Stimulated activated CD8-positive, alpha-beta memory T cell treated with anti-CD3 and anti-CD28 coated beads, Interleukin-15, amount 100 ng/mL, for 4 hours (primary cell): Measurements from ENCODE around the gene OPRM1.

ENCODE experiments used
- DNase-seq, 2 donors: peaks; one replicate each; pipeline ENCODE4 v3.0.0-alpha.2; 2020; ENCODE audit warnings: low read depth in 2 of 2

Gene OPRM1

GRCh38 chr6:154202958-154203357 is 163.9 kb downstream of the OPRM1 start:
- no peak for DNase-seq

GRCh38 chr6:154206141-154206540 is 167.1 kb downstream of the OPRM1 start:
- no peak for DNase-seq

GRCh38 chr6:154206996-154207395 is 168.0 kb downstream of the OPRM1 start:
- DNase-seq, result no peak

- DNase-seq, result no peak
Observed at GRCh38 chr6:154209555-154209954, 170.5 kb downstream of the OPRM1 start.

DNA sequence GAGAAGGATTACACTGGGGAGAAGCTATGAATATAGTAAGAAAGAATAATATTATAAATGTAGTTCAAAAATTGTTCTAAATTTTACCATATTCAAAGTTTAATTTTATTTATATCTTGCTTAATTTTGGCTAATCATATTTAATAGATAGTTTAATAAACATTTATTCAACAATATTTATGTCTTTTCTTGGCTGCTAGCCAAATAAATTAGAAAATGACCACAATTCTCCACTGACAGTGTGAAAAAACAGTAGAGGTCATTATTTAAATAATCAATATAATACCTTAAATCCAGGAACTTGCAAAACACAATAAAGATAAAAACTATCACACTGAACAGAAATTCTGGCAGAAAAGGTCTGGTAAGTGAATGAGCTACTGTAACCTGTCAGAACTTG is 171.6 kb downstream of the OPRM1 start:
- no peak for DNase-seq

- DNase-seq, result no peak
Observed at GRCh38 chr6:154213782-154214181, 174.7 kb downstream of the OPRM1 start.

GRCh38 chr6:154218301-154218700 is 179.3 kb downstream of the OPRM1 start:
- DNase-seq, result no peak

DNA sequence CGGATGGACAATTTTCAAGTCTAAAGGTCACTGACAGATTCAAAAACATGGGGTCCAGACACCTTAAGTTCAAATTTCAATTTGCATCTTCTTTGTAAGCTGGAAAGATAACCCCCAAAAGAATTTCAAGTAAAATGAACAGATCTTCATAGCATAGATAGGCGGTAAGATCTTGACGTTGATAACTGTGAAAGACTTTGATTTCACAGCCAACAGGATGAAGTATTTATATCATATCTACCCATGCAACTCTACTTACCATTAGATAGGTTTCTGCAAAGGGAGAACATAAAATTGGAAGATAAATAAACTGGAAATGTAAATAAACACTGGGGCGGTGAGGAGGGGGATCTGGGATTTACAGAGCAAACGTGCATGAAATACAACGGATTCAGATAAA is 179.7 kb downstream of the OPRM1 start:
- no peak for DNase-seq

GRCh38 chr6:154219250-154219649 is 180.2 kb downstream of the OPRM1 start:
- no peak for DNase-seq

DNA sequence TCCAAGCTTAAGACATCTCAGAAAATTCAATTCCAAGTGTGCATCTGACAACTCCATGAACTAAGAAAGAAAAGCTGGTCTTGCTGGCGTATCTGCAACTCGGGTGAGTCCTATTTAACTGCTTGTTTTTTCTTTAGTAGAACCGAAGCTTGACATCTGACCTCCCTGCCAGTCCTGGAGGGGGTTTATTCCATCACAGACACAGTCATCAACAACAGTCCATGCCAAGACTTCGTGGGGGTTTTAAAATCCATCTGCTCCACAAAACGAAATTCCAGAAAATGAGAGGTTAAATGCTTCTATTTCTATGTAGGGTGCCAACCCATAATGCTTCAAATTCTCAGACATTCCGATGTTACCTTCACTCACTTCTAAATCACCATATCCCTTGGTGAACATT is 183.7 kb downstream of the OPRM1 start:
- DNase-seq, result no peak

DNA sequence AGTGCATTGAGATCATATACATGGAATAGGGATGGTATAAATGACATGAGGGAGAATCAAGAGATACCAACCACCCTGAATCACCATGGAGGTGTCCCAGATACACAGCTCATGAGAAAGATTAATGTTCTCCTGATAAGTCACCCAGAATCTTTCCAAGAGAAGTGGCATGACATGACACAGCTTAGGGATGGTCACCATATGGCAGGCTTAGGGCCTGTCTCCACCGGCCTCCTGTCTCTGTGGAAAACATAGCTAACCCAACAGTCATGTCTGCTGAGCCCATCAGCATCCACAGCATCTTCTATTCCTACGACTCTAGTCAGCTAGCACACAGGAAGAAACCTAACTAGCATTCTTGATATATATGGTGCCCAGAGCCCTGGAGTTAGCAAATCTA is 184.3 kb downstream of the OPRM1 start:
- DNase-seq, result no peak

DNA sequence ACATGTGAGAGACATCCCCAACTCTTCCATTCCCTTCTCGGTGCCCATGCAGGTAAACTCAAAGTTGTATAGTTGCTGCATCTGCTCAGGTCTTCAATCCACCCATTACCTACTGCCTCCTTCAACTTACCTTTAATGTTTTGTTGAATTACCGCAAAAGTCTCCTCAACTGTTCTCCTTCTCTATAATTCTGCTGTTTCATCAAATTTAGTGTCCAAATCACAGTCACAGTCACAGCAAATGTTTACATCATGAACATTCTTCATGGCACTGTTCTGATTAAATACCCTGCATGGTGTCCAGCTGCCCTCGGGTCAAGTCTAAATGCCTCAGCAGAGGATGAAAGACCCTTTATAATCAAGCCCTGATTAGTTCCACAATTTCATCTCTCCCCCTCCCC is 187.4 kb downstream of the OPRM1 start:
- no peak for DNase-seq

- no peak for DNase-seq
Observed at GRCh38 chr6:154227862-154228520, 189.0 kb downstream of the OPRM1 start.

GRCh38 chr6:154228521-154228905 is 189.5 kb downstream of the OPRM1 start:
- no peak for DNase-seq

- peak; percentile 21 to 35 for DNase-seq
Observed at GRCh38 chr6:154229786-154230185, 190.7 kb downstream of the OPRM1 start.

GRCh38 chr6:154230393-154230792 is 191.4 kb downstream of the OPRM1 start:
- no peak for DNase-seq

GRCh38 chr6:154230910-154231595 is 192.0 kb downstream of the OPRM1 start:
- DNase-seq, result no peak

- DNase-seq, result no peak
Observed at GRCh38 chr6:154232013-154232910, 193.2 kb downstream of the OPRM1 start.

- no peak for DNase-seq
Observed at GRCh38 chr6:154233383-154233782, 194.3 kb downstream of the OPRM1 start.

DNA sequence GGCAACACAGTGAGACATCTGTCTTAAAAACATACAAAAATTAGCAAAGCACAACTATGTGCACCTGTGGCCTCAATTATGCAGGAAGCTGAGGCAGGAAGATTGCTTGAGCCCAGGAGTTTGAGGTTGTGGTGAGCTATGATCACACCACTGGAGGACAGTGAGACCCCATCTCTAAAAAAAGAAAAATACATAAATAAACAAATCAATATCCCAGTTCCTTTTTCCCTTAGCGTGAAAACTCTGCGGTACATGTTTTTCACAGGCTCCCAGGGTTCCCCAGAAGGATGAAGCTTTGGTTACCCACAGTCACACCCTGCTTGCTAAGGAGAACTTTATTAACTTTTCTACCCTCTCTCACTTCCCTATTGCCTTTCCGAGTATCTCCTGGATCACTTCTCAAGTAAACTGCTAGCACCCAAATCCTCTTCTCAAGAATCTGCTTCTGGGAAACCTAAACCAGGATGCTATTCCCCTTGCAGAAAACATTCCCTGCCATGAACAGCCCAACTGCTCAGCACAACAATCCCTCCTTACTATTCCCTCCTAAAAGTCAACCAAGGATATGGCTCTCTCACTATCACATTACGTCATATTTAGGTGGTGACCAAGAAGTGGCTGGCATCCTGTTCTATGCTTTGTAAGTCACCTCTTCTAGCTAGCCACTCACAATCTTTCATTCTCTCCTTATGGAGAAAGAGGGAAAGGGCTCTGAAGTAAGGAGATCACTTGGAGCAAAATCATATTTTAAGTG is 195.2 kb downstream of the OPRM1 start:
- DNase-seq, result no peak

DNA sequence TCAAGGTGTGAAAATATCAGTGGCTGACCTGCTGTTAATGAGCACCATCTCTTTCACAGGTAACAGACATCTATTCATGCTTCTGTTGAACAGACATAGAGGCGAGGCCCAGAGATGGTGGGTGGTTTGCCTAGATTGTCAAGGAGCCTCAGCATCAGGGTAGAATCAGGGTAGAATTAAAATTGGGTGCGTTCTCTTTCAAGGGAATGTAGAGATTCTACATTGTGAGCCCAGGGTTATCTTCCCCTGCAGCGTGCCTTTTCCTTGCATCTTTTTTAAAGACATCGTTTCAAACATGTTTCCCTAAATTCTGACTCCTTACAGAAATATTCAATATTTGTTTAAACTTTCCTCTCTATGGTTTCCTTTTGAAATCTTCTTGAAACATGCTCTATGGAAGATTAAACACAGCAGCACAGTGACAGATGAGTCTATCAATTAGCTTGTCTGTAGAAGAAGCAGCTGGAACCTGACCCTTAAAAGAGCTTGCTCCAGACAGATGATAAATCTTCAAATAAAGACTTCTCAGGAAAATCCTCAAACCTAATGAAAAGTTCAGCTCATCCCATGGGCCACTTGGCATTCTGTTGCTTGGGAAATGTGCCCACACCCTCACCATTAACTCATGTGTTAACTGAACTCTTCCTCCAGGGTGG is 197.7 kb downstream of the OPRM1 start:
- DNase-seq, result no peak
